GM23338 (cell line): Measurements from ENCODE around the gene RIF1. TPM values are rescaled to one million over a fixed set of nuclear protein-coding genes. Genes with fewer than 3 reads are reported as not detected.
A peak's percentile ranks its signal among the peaks of the same experiment; 100 is the strongest.

Experiments
- ATAC-seq: fragments of 200-7000 bp; cut with Tn5 transposase; 3 replicates; pipeline ENCODE4 v1.9.1; 2020
- DNase-seq: peaks from one replicate; pipeline ENCODE4 v3.0.0-alpha.2; 2015; ENCODE audit warnings: low spot score
- H2AFZ ChIP-seq: fragments of 200-600 bp; sonication (generic); 2 replicates; pipeline ENCODE4 v1.8.0; 2016; ENCODE audit warnings: antibody characterized with exemption, mild to moderate bottlenecking, moderate library complexity
- H3F3A ChIP-seq: fragments of 200-600 bp; sonication (generic); replicated peaks from 2 replicates; pipeline ENCODE4 v1.8.0; 2017; ENCODE audit warnings: antibody characterized with exemption, mixed run types, low read depth
- H3K27ac ChIP-seq: fragments of 200-600 bp; sonication (generic); 2 replicates; pipeline ENCODE4 v1.6.1; 2016; ENCODE audit warnings: low read depth
- H3K27me3 ChIP-seq: fragments of 200-600 bp; sonication (generic); 2 replicates; pipeline ENCODE4 v1.8.0; 2016; ENCODE audit warnings: mild to moderate bottlenecking, mixed run types, moderate library complexity; ENCODE audit not compliant: insufficient read depth
- H3K36me3 ChIP-seq: fragments of 200-600 bp; sonication (generic); 2 replicates; pipeline ENCODE4 v1.8.0; 2016; ENCODE audit warnings: mild to moderate bottlenecking; ENCODE audit not compliant: insufficient read depth
- H3K4me1 ChIP-seq: fragments of 200-600 bp; sonication (generic); 2 replicates; pipeline ENCODE4 v1.8.0; 2016; ENCODE audit warnings: mild to moderate bottlenecking, moderate library complexity; ENCODE audit not compliant: insufficient read depth
- H3K4me2 ChIP-seq: fragments of 200-600 bp; sonication (generic); 2 replicates; pipeline ENCODE4 v1.7.1; 2017; ENCODE audit warnings: mixed run types
- H3K4me3 ChIP-seq: fragments of 200-600 bp; sonication (generic); 2 replicates; pipeline ENCODE4 v1.6.1; 2016; ENCODE audit warnings: mixed run types
- H3K79me2 ChIP-seq: fragments of 200-600 bp; sonication (generic); replicated peaks from 2 replicates; pipeline ENCODE4 v1.8.0; 2017; ENCODE audit warnings: mild to moderate bottlenecking; ENCODE audit not compliant: insufficient read depth
- H3K9me2 ChIP-seq: fragments of 200-600 bp; sonication (generic); 2 replicates; pipeline ENCODE4 v1.8.0; 2017; ENCODE audit not compliant: insufficient read depth
- H4K20me1 ChIP-seq: fragments of 200-600 bp; sonication (generic); replicated peaks from 2 replicates; pipeline ENCODE4 v1.8.0; 2017; ENCODE audit warnings: mild to moderate bottlenecking; ENCODE audit not compliant: insufficient read depth
- H3K27ac Mint-ChIP-seq: 2 replicates; pipeline ENCODE4 v1.8.0; 2020; ENCODE audit warnings: inconsistent platforms, mild to moderate bottlenecking, moderate library complexity, mixed read lengths
- H3K27me3 Mint-ChIP-seq: 3 replicates; pipeline ENCODE4 v1.8.0; 2022; ENCODE audit warnings: low read depth, mild to moderate bottlenecking, moderate library complexity, mixed read lengths, inconsistent platforms; ENCODE audit not compliant: insufficient read depth, poor library complexity
- H3K36me3 Mint-ChIP-seq: 3 replicates; pipeline ENCODE4 v1.8.0; 2021; ENCODE audit warnings: low read depth, mild to moderate bottlenecking, inconsistent platforms, moderate library complexity, mixed read lengths
- H3K4me1 Mint-ChIP-seq: 3 replicates; pipeline ENCODE4 v1.8.0; 2020; ENCODE audit warnings: mild to moderate bottlenecking, inconsistent platforms, mixed read lengths
- H3K4me3 Mint-ChIP-seq: 3 replicates; pipeline ENCODE4 v1.8.0; 2021; ENCODE audit warnings: moderate library complexity, mild to moderate bottlenecking, inconsistent platforms, mixed read lengths
- H3K9me3 Mint-ChIP-seq: 3 replicates; pipeline ENCODE4 v1.8.0; 2020; ENCODE audit warnings: moderate library complexity, mild to moderate bottlenecking, inconsistent platforms, mixed read lengths
- CREB1 ChIP-seq: fragments of 250-450 bp; sonication (Bioruptor Pico); IDR thresholded peaks from 2 replicates; pipeline ENCODE4 v1.5.0; 2020; ENCODE audit warnings: low read depth, mild to moderate bottlenecking, moderate library complexity
- CTCF ChIP-seq, 2 experiments: fragments of 200-600 bp in 1 of 2; sonication (generic) in 1 of 2; conservative IDR thresholded peaks; 2 replicates each; pipeline versions ENCODE4 v1.5.1 to v1.6.1; 2016 to 2017; ENCODE audit warnings: antibody characterized with exemption in 2 of 2, low read depth in 2 of 2, mild to moderate bottlenecking in 2 of 2, moderate library complexity in 1 of 2
- EZH2 ChIP-seq: fragments of 200-600 bp; sonication (generic); IDR thresholded peaks from one replicate; pipeline ENCODE4 v1.8.0; 2017; ENCODE audit warnings: antibody characterized with exemption, mild to moderate bottlenecking, low read depth; ENCODE audit not compliant: unreplicated experiment
- JUNB ChIP-seq: IDR thresholded peaks from one replicate; pipeline ENCODE4 v1.6.1; 2016; ENCODE audit warnings: antibody characterized with exemption; ENCODE audit not compliant: unreplicated experiment
- NANOG ChIP-seq: IDR thresholded peaks from 2 replicates; pipeline ENCODE4 v1.6.1; 2016; ENCODE audit warnings: antibody characterized with exemption, borderline replicate concordance
- STAT1 ChIP-seq: IDR thresholded peaks from one replicate; pipeline ENCODE4 v1.6.1; 2016; ENCODE audit warnings: antibody characterized with exemption; ENCODE audit not compliant: unreplicated experiment
- ZNF114 ChIP-seq: fragments of 250-450 bp; sonication (Bioruptor Pico); IDR thresholded peaks from 2 replicates; pipeline ENCODE4 v1.5.0; 2020; ENCODE audit warnings: mild to moderate bottlenecking, moderate library complexity
- ZNF462 ChIP-seq: fragments of 250-450 bp; sonication (Bioruptor Pico); IDR thresholded peaks from 2 replicates; pipeline ENCODE4 v1.5.0; 2020; ENCODE audit warnings: mild to moderate bottlenecking, moderate library complexity
- polyA plus RNA-seq: library from polyadenylated mRNA; unstranded; fragments of >200 nt; fragmentation: Nextera tagmentation; extraction: Ambion mirVana; gene quantifications from 2 replicates; pipeline ENCODE4 v1.2.1, GENCODE V29; 2016
- total RNA-seq: library from RNA; depleted of rRNA; stranded (reverse); fragments of >200 nt; shearing (Covaris generic); gene quantifications from 2 replicates; pipeline ENCODE4 v1.2.3, GENCODE V29; 2014

The RIF1 gene
- total and polyA plus RNA-seq, 2 experiments from 2014 or later = 68.5 to 134 TPM

GRCh38 chr2:151381266-151381665, 28.4 kb upstream of the RIF1 start:
- Histone ChIP-seq H3F3A (no peaks in the 10 kb centered on the region), H3K79me2 (no peaks in the 10 kb centered on the region), H4K20me1 (no peaks in the 10 kb centered on the region), H3K27me3 (no peaks in the 10 kb centered on the region), H2AFZ (no peak overlapping the region; the same call in 1 of the 2 replicates), H3K4me1 (no peaks in the 10 kb centered on the region), H3K36me3 (no peaks in the 10 kb centered on the region), H3K4me2 (no peak overlapping the region), H3K4me3 (no peak overlapping the region), H3K9me2 (no peaks in the 10 kb centered on the region), H3K27ac (no peak overlapping the region)
- Mint-ChIP-seq H3K9me3 (0 out of 3 replicates have a peak, but pooled peaks cover 3% of the 10 kb centered on the region), H3K27me3 (peaks cover 2% of the 10 kb centered on the region), H3K36me3 (no peaks in the 10 kb centered on the region), H3K4me1 (no peaks in the 10 kb centered on the region), H3K4me3 (no peak overlapping the region), H3K27ac (0 out of 2 replicates have a peak overlapping the region, but pooled peaks have one; percentile 50)
- TF ChIP-seq NANOG (no peak), STAT1 (no peak), CREB1 (CRISPR knock-in tag) (no peak), JUNB (no peak), CTCF (conservative IDR thresholded peaks at IDR 0.05; ENCODE audit: low read depth in 2 of 2) (no peak), EZH2 (no peak), ZNF114 (CRISPR knock-in tag) (no peak), ZNF462 (no peak)
- ATAC-seq (no peak), DNase-seq (no peak)
